SK-N-SH treated with all-trans-retinoic acid at 6 μM for 48 hours (cell line): Measurements from ENCODE around the gene KCTD17.

Experiments used
- ATAC-seq: fragments of 200-7000 bp; cut with Tn5 transposase; 3 replicates; pipeline ENCODE4 v1.9.1; 2020; ENCODE audit warnings: mild to moderate bottlenecking, moderate library complexity
- ARNTL ChIP-seq: fragments of 450-650 bp; formaldehyde crosslinking; IDR thresholded peaks from 2 replicates; pipeline ENCODE4 v1.5.0; 2020; ENCODE audit warnings: low read depth, mild to moderate bottlenecking, moderate library complexity, borderline replicate concordance
- ESRRG ChIP-seq: fragments of 250-450 bp; sonication (Bioruptor Pico); IDR thresholded peaks from 2 replicates; pipeline ENCODE4 v1.6.1; 2021; ENCODE audit warnings: mild to moderate bottlenecking
- GLIS3 ChIP-seq: fragments of 250-450 bp; sonication (Bioruptor Pico); IDR thresholded peaks from 2 replicates; pipeline ENCODE4 v1.5.0; 2020; ENCODE audit warnings: mild to moderate bottlenecking, moderate library complexity
- ISL1 ChIP-seq: fragments of 250-450 bp; sonication (Bioruptor Pico); IDR thresholded peaks from 2 replicates; pipeline ENCODE4 v2.1.2; 2022; ENCODE audit warnings: mild to moderate bottlenecking, moderate library complexity
- OSR1 ChIP-seq: fragments of 250-450 bp; sonication (Bioruptor Pico); IDR thresholded peaks from 2 replicates; pipeline ENCODE4 v1.8.0; 2022; ENCODE audit warnings: moderate library complexity, mild to moderate bottlenecking, inconsistent platforms
- POU6F1 ChIP-seq: fragments of 250-450 bp; sonication (Bioruptor Pico); IDR thresholded peaks from 2 replicates; pipeline ENCODE4 v1.8.0; 2021; ENCODE audit warnings: low read depth, mild to moderate bottlenecking, moderate library complexity, borderline replicate concordance
- PPARA ChIP-seq: fragments of 250-450 bp; sonication (Bioruptor Pico); IDR thresholded peaks from 2 replicates; pipeline ENCODE4 v1.5.0; 2020; ENCODE audit warnings: mild to moderate bottlenecking, borderline replicate concordance
- RARB ChIP-seq: fragments of 250-450 bp; sonication (Bioruptor Pico); IDR thresholded peaks from 2 replicates; pipeline ENCODE4 v1.8.0; 2021; ENCODE audit warnings: mild to moderate bottlenecking, moderate library complexity
- TCF4 ChIP-seq: fragments of 250-450 bp; sonication (Bioruptor Pico); IDR thresholded peaks from 2 replicates; pipeline ENCODE4 v1.8.0; 2021; ENCODE audit warnings: mild to moderate bottlenecking, moderate library complexity, borderline replicate concordance
- TOX ChIP-seq: fragments of 250-450 bp; sonication (Bioruptor Pico); IDR thresholded peaks from 2 replicates; pipeline ENCODE4 v1.8.0; 2021; ENCODE audit warnings: mild to moderate bottlenecking, moderate library complexity, borderline replicate concordance
- TSHZ2 ChIP-seq: fragments of 250-450 bp; sonication (Bioruptor Pico); IDR thresholded peaks from 2 replicates; pipeline ENCODE4 v1.5.0; 2020; ENCODE audit warnings: mild to moderate bottlenecking, moderate library complexity
- ZC3H10 ChIP-seq: fragments of 250-450 bp; sonication (Bioruptor Pico); IDR thresholded peaks from 2 replicates; pipeline ENCODE4 v1.5.1; 2021; ENCODE audit warnings: mild to moderate bottlenecking, moderate library complexity
- ZFP3 ChIP-seq: fragments of 250-450 bp; sonication (Bioruptor Pico); IDR thresholded peaks from 2 replicates; pipeline ENCODE4 v1.5.0; 2020; ENCODE audit warnings: mild to moderate bottlenecking, moderate library complexity
- ZFP30 ChIP-seq: fragments of 450-650 bp; formaldehyde crosslinking; IDR thresholded peaks from 2 replicates; pipeline ENCODE4 v1.5.0; 2022; ENCODE audit warnings: mild to moderate bottlenecking, moderate library complexity
- ZNF565 ChIP-seq: fragments of 450-650 bp; formaldehyde crosslinking; conservative IDR thresholded peaks from 2 replicates; pipeline ENCODE4 v1.5.0; 2020; ENCODE audit warnings: low read depth, mild to moderate bottlenecking, moderate library complexity
- ZNF70 ChIP-seq: fragments of 450-650 bp; formaldehyde crosslinking; IDR thresholded peaks from 2 replicates; pipeline ENCODE4 v1.5.0; 2020; ENCODE audit warnings: mild to moderate bottlenecking, moderate library complexity
- ZNF8 ChIP-seq: fragments of 450-650 bp; formaldehyde crosslinking; IDR thresholded peaks from 2 replicates; pipeline ENCODE4 v1.5.0; 2020; ENCODE audit warnings: mild to moderate bottlenecking, moderate library complexity
- TF ChIP-seq, protein P1 (sequence below): fragments of 250-450 bp; sonication (Bioruptor Pico); IDR thresholded peaks from 2 replicates; pipeline ENCODE4 v1.5.1; 2020; ENCODE audit warnings: low read depth, mild to moderate bottlenecking, moderate library complexity
- TF ChIP-seq, protein P2 (sequence below): fragments of 250-450 bp; sonication (Bioruptor Pico); IDR thresholded peaks from 2 replicates; pipeline ENCODE4 v1.8.0; 2020; ENCODE audit warnings: mild to moderate bottlenecking, moderate library complexity, borderline replicate concordance
- TF ChIP-seq, protein P3 (sequence below): fragments of 250-450 bp; sonication (Bioruptor Pico); IDR thresholded peaks from 2 replicates; pipeline ENCODE4 v1.5.1; 2021; ENCODE audit warnings: mild to moderate bottlenecking, moderate library complexity

The KCTD17 gene

GRCh38 chr22:37026325-37026724, 25.2 kb upstream of the KCTD17 start (continued):
- TF ChIP-seq ISL1 (CRISPR knock-in tag), result no peak

GRCh38 chr22:37027556-37027955, 24.0 kb upstream of the KCTD17 start:
- TF ChIP-seq, protein P1, sequence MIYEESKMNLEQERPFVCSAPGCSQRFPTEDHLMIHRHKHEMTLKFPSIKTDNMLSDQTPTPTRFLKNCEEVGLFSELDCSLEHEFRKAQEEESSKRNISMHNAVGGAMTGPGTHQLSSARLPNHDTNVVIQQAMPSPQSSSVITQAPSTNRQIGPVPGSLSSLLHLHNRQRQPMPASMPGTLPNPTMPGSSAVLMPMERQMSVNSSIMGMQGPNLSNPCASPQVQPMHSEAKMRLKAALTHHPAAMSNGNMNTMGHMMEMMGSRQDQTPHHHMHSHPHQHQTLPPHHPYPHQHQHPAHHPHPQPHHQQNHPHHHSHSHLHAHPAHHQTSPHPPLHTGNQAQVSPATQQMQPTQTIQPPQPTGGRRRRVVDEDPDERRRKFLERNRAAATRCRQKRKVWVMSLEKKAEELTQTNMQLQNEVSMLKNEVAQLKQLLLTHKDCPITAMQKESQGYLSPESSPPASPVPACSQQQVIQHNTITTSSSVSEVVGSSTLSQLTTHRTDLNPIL (CRISPR knock-in tag), result no peak
- TF ChIP-seq ZC3H10 (CRISPR knock-in tag) (no peak), ESRRG (CRISPR knock-in tag) (no peak), ZNF565 (CRISPR knock-in tag) (no peak), ZNF70 (CRISPR knock-in tag) (no peak), POU6F1 (no peak), TSHZ2 (CRISPR knock-in tag) (no peak)
- no peak for ATAC-seq

DNA sequence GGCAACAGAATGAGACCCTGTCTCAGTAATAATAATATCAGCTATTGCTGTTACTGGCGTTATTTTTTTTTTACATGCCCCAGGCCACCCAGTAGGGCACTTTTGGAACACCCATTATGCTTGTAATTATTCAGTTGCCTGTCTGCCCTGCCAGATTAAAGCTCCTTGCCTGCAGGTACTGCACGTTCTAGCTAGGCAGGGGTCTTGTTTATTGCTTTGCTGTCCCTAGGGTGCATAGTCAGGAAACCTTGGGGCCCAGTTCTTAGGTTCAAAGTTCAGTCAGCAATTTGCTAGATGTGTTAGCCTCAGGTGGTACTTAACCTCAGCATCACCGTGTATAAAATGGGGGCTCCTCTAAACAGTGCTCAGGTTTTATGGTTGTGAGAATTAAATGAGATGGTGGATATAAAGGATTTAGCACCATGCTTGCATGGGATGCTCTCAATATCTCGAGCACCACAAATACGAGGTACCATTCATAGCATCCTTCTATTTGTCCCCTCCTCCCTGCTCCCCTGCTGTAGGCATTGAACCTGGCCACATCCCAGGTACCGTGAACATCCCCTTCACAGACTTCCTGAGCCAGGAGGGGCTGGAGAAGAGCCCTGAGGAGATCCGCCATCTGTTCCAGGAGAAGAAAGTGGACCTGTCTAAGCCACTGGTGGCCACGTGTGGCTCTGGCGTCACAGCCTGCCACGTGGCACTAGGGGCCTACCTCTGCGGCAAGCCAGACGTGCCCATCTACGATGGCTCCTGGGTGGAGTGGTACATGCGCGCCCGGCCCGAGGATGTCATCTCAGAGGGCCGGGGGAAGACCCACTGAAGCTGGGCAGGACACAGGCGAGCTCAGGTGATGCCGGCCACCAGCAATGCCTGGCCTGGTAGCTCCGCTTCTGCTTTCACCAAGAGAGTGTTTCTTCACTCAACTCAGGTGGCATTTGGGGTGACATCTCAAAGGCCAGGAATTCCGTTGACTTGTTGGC, 22.6 kb upstream of the KCTD17 start:
- TF ChIP-seq ARNTL (CRISPR knock-in tag) (no peak), RARB (CRISPR knock-in tag) (no peak), ZNF8 (no peak), ZFP3 (CRISPR knock-in tag) (no peak), GLIS3 (no peak), TCF4 (no peak), OSR1 (no peak), ISL1 (CRISPR knock-in tag) (no peak), POU6F1 (no peak), PPARA (CRISPR knock-in tag) (no peak), TOX (no peak), ZFP30 (CRISPR knock-in tag) (no peak), ESRRG (CRISPR knock-in tag) (no peak), ZC3H10 (CRISPR knock-in tag) (no peak), TSHZ2 (CRISPR knock-in tag) (no peak)
- TF ChIP-seq, protein P1 (CRISPR knock-in tag), result no peak
- TF ChIP-seq, protein P2, sequence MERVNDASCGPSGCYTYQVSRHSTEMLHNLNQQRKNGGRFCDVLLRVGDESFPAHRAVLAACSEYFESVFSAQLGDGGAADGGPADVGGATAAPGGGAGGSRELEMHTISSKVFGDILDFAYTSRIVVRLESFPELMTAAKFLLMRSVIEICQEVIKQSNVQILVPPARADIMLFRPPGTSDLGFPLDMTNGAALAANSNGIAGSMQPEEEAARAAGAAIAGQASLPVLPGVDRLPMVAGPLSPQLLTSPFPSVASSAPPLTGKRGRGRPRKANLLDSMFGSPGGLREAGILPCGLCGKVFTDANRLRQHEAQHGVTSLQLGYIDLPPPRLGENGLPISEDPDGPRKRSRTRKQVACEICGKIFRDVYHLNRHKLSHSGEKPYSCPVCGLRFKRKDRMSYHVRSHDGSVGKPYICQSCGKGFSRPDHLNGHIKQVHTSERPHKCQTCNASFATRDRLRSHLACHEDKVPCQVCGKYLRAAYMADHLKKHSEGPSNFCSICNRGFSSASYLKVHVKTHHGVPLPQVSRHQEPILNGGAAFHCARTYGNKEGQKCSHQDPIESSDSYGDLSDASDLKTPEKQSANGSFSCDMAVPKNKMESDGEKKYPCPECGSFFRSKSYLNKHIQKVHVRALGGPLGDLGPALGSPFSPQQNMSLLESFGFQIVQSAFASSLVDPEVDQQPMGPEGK (CRISPR knock-in tag), result no peak
- TF ChIP-seq, protein P3, sequence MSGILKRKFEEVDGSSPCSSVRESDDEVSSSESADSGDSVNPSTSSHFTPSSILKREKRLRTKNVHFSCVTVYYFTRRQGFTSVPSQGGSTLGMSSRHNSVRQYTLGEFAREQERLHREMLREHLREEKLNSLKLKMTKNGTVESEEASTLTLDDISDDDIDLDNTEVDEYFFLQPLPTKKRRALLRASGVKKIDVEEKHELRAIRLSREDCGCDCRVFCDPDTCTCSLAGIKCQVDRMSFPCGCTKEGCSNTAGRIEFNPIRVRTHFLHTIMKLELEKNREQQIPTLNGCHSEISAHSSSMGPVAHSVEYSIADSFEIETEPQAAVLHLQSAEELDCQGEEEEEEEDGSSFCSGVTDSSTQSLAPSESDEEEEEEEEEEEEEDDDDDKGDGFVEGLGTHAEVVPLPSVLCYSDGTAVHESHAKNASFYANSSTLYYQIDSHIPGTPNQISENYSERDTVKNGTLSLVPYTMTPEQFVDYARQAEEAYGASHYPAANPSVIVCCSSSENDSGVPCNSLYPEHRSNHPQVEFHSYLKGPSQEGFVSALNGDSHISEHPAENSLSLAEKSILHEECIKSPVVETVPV (CRISPR knock-in tag), result no peak
- TF ChIP-seq, all 23 proteins: peak for 0
- ATAC-seq, result no peak
